Activated CD4-positive, alpha-beta T cell treated with anti-CD3 and anti-CD28 coated beads, Interleukin-2, amount 50 U/mL, for 24 hours (primary cell): ENCODE data around the gene ALDH3B2.
"Not testable (repeated sequence)": the region's sequence is repeated elsewhere in the genome, so short reads cannot be mapped to it uniquely, and the experiment has no call there.

Source experiments
- DNase-seq, 2 donors: peaks; one replicate each; pipeline ENCODE4 v3.0.0-alpha.2; 2020; ENCODE audit warnings: low read depth in 1 of 2, low spot score in 1 of 2

ALDH3B2 gene

GRCh38 chr11:67631411-67631810 lies 43.0 kb downstream of the ALDH3B2 start:
- no peak for DNase-seq

GRCh38 chr11:67630943-67631331 lies 43.5 kb downstream of the ALDH3B2 start:
- no peak for DNase-seq

GRCh38 chr11:67630228-67630942 lies 44.0 kb downstream of the ALDH3B2 start:
- DNase-seq, result peak; percentile 89 to 93

- peak; percentile 73 to 80 for DNase-seq
Measured at GRCh38 chr11:67629386-67630227, 44.8 kb downstream of the ALDH3B2 start, which contains the start of gene NUDT8. TSS of gene NUDT8 (minus strand) at chr11:67629937. CDS start at chr11:67629911, 26 bp downstream.

- DNase-seq, result no peak
Measured at GRCh38 chr11:67628710-67629385, 45.6 kb downstream of the ALDH3B2 start.

GRCh38 chr11:67627812-67628624 lies 46.4 kb downstream of the ALDH3B2 start:
- DNase-seq, result no peak

GRCh38 chr11:67627441-67627811 lies 47.0 kb downstream of the ALDH3B2 start:
- DNase-seq, result no peak

- DNase-seq, result no peak
Measured at GRCh38 chr11:67626970-67627369, 47.5 kb downstream of the ALDH3B2 start.

GRCh38 chr11:67626131-67626833 lies 48.1 kb downstream of the ALDH3B2 start:
- not testable (repeated sequence) for DNase-seq

GRCh38 chr11:67623795-67624194 lies 50.6 kb downstream of the ALDH3B2 start:
- not testable (repeated sequence) for DNase-seq

- DNase-seq, result not testable (repeated sequence)
Measured at GRCh38 chr11:67622905-67623304, 51.5 kb downstream of the ALDH3B2 start.

GRCh38 chr11:67621928-67622327 lies 52.5 kb downstream of the ALDH3B2 start:
- not testable (repeated sequence) for DNase-seq

GRCh38 chr11:67620621-67621020 lies 53.8 kb downstream of the ALDH3B2 start:
- DNase-seq, result not testable (repeated sequence)

- not testable (repeated sequence) for DNase-seq
Measured at GRCh38 chr11:67619683-67620618, 54.5 kb downstream of the ALDH3B2 start.

GRCh38 chr11:67618901-67619659 lies 55.3 kb downstream of the ALDH3B2 start:
- DNase-seq, result not testable (repeated sequence)

GRCh38 chr11:67617243-67617953 lies 57.0 kb downstream of the ALDH3B2 start:
- no peak for DNase-seq

- DNase-seq, result no peak
Measured at GRCh38 chr11:67616431-67617242, 57.8 kb downstream of the ALDH3B2 start.
